Left kidney (tissue), 8 donors: ENCODE results near the gene METTL22. TPM values are rescaled to one million over a fixed set of nuclear protein-coding genes. Genes with fewer than 3 reads are reported as not detected.

Source experiments
- DNase-seq: peaks from one replicate; pipeline ENCODE4 v3.0.0-alpha.2; 2013
- long read RNA-seq, 8 donors: transcript quantifications; one replicate each; lab custom pipeline, GENCODE V29; 2026
- polyA plus RNA-seq: library from polyadenylated mRNA; unstranded; fragments of 120-200 nt; gene quantifications from one replicate; pipeline ENCODE4 v1.2.1, GENCODE V29; 2013; ENCODE audit not compliant: insufficient read length

The METTL22 gene, protein sequence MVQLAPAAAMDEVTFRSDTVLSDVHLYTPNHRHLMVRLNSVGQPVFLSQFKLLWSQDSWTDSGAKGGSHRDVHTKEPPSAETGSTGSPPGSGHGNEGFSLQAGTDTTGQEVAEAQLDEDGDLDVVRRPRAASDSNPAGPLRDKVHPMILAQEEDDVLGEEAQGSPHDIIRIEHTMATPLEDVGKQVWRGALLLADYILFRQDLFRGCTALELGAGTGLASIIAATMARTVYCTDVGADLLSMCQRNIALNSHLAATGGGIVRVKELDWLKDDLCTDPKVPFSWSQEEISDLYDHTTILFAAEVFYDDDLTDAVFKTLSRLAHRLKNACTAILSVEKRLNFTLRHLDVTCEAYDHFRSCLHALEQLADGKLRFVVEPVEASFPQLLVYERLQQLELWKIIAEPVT
- 24.4 TPM for polyA plus RNA-seq
- long read RNA-seq, donor 1, partial matches to known transcripts, result 0 of 2 reads
- long read RNA-seq, donor 1, other reads (novel, unspliced or antisense), result 0 of 2 reads
- long read RNA-seq, donor 2, full-length matches to known transcripts, result 3 of 3 reads
- long read RNA-seq, donor 2, partial matches to known transcripts, result 0 of 3 reads
- long read RNA-seq, donor 2, other reads (novel, unspliced or antisense), result 0 of 3 reads
- long read RNA-seq, donor 3, partial matches to known transcripts, result 0 of 1 reads
- long read RNA-seq, donor 3, other reads (novel, unspliced or antisense), result 0 of 1 reads
- long read RNA-seq, donor 4, partial matches to known transcripts, result 0 of 1 reads
- long read RNA-seq, donor 4, other reads (novel, unspliced or antisense), result 0 of 1 reads
- long read RNA-seq, donor 5, full-length matches to known transcripts, result 5 of 5 reads
- long read RNA-seq, donor 5, partial matches to known transcripts, result 0 of 5 reads
- long read RNA-seq, donor 5, other reads (novel, unspliced or antisense), result 0 of 5 reads
- long read RNA-seq, donor 6, full-length matches to known transcripts, result 1 of 1 reads
- long read RNA-seq, donor 6, partial matches to known transcripts, result 0 of 1 reads
- long read RNA-seq, donor 6, other reads (novel, unspliced or antisense), result 0 of 1 reads
- long read RNA-seq, donor 7, partial matches to known transcripts, result 0 of 1 reads
- long read RNA-seq, donor 7, other reads (novel, unspliced or antisense), result 0 of 1 reads
- long read RNA-seq, donor 8, partial matches to known transcripts, result 0 of 1 reads
- long read RNA-seq, donor 8, other reads (novel, unspliced or antisense), result 0 of 1 reads

GRCh38 chr16:8621572-8622314 lies at the start of gene METTL22:
TSS of gene METTL22 (plus strand) at chr16:8621698. CDS start at chr16:8625666, 3,968 bp downstream.
- peak; percentile 89 for DNase-seq

DNA sequence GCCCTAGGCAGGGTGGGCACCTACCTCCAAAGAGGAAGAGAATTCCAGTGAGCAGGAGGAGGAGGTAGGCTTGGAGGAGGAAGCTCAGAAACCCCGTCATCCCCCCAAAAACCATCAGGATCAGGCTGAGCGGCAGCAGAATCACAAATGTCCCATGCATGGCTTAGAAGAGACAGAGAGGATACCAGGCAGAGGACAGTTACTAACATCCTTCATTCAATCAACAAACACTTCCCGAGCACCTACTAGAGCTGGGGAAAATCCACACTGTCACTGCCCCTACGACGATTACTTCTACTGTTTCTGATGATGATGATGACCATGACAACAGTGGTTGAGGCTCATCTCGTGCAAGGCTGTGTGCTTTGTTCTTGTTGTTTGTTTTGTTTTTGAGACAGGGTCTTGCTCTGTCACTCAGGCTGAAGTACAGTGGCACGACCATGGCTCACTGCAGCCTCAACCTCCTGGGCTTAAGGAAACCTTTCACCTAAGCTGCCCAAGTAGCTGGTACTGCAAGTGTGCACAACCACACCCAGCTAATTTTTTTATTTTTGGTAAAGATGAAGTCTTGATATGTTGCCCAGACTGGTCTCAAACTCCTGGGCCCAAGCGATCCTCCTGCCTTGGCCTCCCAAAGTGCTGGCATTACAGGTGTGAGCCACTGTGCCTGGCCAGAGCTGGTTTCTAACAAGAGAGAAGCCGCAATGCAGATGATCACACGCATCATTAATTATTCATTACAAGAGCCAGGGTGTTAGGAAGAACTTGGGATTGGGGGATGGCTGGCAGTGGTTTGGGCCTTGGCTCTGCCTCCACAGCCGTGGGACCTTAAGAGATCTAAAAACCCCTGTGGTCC lies 49.2 kb upstream of the METTL22 start:
- DNase-seq, result no peak

GRCh38 chr16:8572919-8573724 lies 48.4 kb upstream of the METTL22 start:
- DNase-seq, result no peak

DNA sequence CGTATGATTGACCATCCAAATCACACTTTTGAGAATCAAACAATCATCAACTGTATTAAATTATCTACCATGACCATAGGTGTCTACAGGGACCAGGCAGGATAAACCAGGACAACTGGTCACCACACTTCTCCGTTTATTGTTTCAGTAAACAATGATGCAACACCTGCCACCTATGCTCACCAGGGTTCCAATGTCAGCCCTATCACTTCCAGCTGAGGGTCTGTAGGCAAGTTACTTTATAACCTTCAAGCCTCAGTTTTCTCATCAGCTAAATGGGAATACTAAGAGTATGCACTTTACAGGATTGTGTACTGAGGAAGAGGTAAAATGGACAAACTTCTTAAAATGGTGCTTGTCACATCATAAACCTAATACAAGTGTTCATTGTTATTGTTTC lies 46.1 kb upstream of the METTL22 start:
- no peak for DNase-seq

- DNase-seq, result no peak
Measured at GRCh38 chr16:8576141-8577004, 45.1 kb upstream of the METTL22 start.

GRCh38 chr16:8577678-8578304 lies 43.7 kb upstream of the METTL22 start:
- no peak for DNase-seq

- DNase-seq, result no peak
Measured at GRCh38 chr16:8579559-8579958, 41.9 kb upstream of the METTL22 start.

GRCh38 chr16:8581831-8582580 lies 39.5 kb upstream of the METTL22 start:
- peak; percentile 55 for DNase-seq

GRCh38 chr16:8583199-8583598 lies 38.3 kb upstream of the METTL22 start:
- DNase-seq, result no peak

DNA sequence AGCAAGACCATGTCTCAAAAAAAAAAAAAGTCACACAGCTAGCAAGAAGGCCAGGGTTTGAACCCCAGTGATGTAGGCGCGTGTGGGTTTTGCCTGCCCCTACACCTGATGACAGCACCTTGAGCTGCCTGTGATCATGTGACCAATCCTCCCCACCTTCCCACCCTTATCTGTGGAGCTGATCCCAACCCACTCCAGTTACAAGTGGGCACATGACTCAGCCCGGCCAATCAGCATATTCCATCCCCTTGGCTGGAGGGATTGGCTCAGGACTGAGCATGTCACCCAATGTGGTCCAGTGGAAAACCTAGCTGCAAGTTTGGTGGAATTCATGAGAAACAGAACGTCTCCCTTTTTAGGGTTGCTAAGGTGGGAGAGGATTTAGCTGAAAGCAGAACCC lies 37.8 kb upstream of the METTL22 start:
- no peak for DNase-seq

- no peak for DNase-seq
Measured at GRCh38 chr16:8585041-8585440, 36.5 kb upstream of the METTL22 start.

GRCh38 chr16:8585857-8586256 lies 35.6 kb upstream of the METTL22 start:
- no peak for DNase-seq

- no peak for DNase-seq
Measured at GRCh38 chr16:8587065-8587464, 34.4 kb upstream of the METTL22 start.

DNA sequence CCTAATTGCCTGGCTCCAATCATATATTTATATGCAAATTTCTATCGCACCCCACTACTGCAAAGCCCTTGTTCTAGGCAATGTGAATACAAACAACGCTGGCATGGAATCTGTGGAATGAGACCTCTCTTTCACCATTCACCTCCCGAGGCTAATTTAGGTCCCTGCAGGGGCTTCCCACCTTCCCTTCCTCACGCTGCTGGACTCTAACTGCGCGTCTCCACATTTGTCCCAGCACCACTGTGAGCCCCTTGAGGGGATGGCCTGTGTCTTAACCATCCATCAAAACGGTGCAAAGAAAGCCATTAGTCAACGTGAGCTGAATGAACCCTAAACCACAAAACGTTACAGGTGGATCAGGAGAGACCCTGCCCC lies 32.8 kb upstream of the METTL22 start:
- no peak for DNase-seq

- no peak for DNase-seq
Measured at GRCh38 chr16:8589057-8589899, 32.2 kb upstream of the METTL22 start.

GRCh38 chr16:8589900-8590688 lies 31.4 kb upstream of the METTL22 start, which contains the start of gene TMEM114:
TSS of gene TMEM114 (minus strand) at chr16:8590511. CDS start at chr16:8589838, 673 bp downstream.
- no peak for DNase-seq
